BJ (cell line): ENCODE results near the gene TAS2R40. TPM values are rescaled to one million over a fixed set of nuclear protein-coding genes. Genes with fewer than 3 reads are reported as not detected.

Experiments
- CTCF ChIA-PET: fragments of 350-600 bp; formaldehyde crosslinking; extraction: SDS; loops from one replicate; lab custom pipeline; 2021; ENCODE audit warnings: antibody characterized with exemption, inconsistent platforms; lab: Yijun Ruan, JAX
- POLR2A ChIA-PET: fragments of 300-600 bp; sonication (Branson Sonifier 250); formaldehyde crosslinking; extraction: SDS; loops from one replicate; lab custom pipeline; 2021; ENCODE audit warnings: antibody characterized with exemption; lab: Charles Lee
- DNase-seq: peaks from one replicate; pipeline ENCODE4 v3.0.0-alpha.2; 2011; ENCODE audit warnings: low read depth
- H3K27me3 ChIP-seq: 2 replicates; pipeline ENCODE4 v1.6.0; 2011; ENCODE audit warnings: low read length; ENCODE audit not compliant: control insufficient read depth, insufficient read depth
- H3K36me3 ChIP-seq: 2 replicates; pipeline ENCODE4 v1.5.1; 2011; ENCODE audit warnings: low read length; ENCODE audit not compliant: control insufficient read depth, insufficient read depth
- H3K4me3 ChIP-seq: 2 replicates; pipeline ENCODE4 v1.5.1; 2011; ENCODE audit warnings: low read depth, mild to moderate bottlenecking, control low read depth, low read length
- polyA plus RNA-seq: library from polyadenylated mRNA; depleted of rRNA; stranded (reverse); fragments of >200 nt; gene quantifications from 2 replicates; pipeline ENCODE4 v1.2.3, GENCODE V29; 2011
- TF ChIP-seq, protein P1 (sequence below): IDR thresholded peaks from 2 replicates; pipeline ENCODE4 v1.5.1; 2011; ENCODE audit warnings: low read depth, mild to moderate bottlenecking, control low read depth, inconsistent platforms, low read length, moderate library complexity; ENCODE audit not compliant: insufficient read depth

TAS2R40 gene
- polyA plus RNA-seq, 1 experiment: not detected

- peaks cover 1% of the 10 kb centered on the region; the same call in 1 of the 2 replicates for H3K27me3 ChIP-seq
- no peak for DNase-seq
- no peaks in the 10 kb centered on the region for H3K36me3 ChIP-seq
- POLR2A ChIA-PET: no interaction called here
- CTCF ChIA-PET: no interaction called here
- TF ChIP-seq, protein P1, sequence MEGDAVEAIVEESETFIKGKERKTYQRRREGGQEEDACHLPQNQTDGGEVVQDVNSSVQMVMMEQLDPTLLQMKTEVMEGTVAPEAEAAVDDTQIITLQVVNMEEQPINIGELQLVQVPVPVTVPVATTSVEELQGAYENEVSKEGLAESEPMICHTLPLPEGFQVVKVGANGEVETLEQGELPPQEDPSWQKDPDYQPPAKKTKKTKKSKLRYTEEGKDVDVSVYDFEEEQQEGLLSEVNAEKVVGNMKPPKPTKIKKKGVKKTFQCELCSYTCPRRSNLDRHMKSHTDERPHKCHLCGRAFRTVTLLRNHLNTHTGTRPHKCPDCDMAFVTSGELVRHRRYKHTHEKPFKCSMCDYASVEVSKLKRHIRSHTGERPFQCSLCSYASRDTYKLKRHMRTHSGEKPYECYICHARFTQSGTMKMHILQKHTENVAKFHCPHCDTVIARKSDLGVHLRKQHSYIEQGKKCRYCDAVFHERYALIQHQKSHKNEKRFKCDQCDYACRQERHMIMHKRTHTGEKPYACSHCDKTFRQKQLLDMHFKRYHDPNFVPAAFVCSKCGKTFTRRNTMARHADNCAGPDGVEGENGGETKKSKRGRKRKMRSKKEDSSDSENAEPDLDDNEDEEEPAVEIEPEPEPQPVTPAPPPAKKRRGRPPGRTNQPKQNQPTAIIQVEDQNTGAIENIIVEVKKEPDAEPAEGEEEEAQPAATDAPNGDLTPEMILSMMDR: no peak
- H3K4me3 ChIP-seq: no peak overlapping the region
Observed at GRCh38 chr7:143237366-143237765, 15.5 kb downstream of the TAS2R40 start.

DNA sequence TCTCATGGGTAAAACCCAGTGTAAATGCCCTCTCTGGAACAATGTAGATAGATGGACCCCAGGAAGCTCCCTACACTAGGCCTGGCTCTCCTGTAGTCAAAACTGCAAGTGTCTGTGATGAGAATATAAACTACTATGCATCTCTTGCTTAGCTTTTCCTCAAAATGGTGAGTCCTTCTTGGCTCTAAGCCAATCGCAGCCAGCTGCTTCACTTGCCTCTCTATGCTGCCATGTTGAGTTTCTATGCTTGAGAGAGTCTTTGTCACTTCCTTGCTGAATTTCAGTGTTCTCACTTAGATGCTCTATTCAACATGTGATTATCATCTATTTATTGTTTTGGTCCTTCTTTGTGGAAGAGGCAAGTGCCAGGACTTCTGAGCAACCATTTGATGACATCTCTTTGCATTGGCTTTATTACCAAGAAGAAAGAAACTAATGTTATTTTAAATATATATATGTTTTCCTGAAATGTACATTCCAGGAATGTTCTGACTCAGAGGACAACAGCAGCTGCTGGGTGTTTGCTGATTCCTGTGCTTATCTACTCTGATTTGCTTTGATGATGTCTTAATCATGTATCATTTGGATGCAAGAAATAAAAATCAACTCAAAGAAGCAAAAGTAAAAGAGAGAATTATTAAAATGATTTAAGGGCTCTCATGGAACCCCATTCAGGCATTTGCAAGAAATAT, 16.6 kb downstream of the TAS2R40 start:
- TF ChIP-seq, protein P1: no peak
- peaks cover 2% of the 10 kb centered on the region for H3K27me3 ChIP-seq
- DNase-seq: no peak
- CTCF ChIA-PET: interaction anchor here (1.0 to 3.0 kb wide), 4 partner anchors 9 to 142 kb away, joined by 6 to 22 read pairs (median 12); partner anchors contain the start of gene ZYX
- no peaks in the 10 kb centered on the region for H3K36me3 ChIP-seq
- H3K4me3 ChIP-seq: no peak overlapping the region
- POLR2A ChIA-PET: no interaction called here

DNA sequence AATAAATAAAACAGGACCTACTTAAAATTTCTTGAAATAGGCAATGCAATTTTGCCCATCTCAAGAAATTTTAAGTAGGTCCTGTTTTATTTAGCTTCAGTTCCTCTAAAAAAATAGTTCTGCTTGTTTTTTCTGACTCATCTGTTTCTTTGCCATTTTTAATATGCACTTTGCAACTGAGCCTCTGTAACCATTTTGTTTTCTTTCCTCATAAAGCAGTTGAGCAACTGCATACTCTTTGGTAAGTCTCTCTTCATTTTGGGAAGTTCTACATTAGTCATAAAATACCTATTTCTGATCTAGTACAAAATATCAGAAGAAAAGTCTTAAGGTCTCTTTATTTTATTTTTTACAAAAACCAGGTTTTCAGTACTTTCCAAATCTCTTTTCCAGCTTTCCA, 18.0 kb downstream of the TAS2R40 start:
- H3K27me3 ChIP-seq: peaks cover 6% of the 10 kb centered on the region
- peak; percentile 63 for DNase-seq
- ChIA-PET POLR2A (interaction anchor here (0.6 kb wide), 2 partner anchors 680 to 845 kb away, joined by 5 to 19 read pairs; no protein-coding TSS in a partner anchor), CTCF (interaction anchor here (0.6 to 3.0 kb wide), 37 partner anchors 8 to 682 kb away, joined by 3 to 28 read pairs (median 5); partner anchors contain the start of genes CASP2, CLCN1, GSTK1 and TAS2R40)
- TF ChIP-seq, protein P1: no peak
- H3K36me3 ChIP-seq: no peaks in the 10 kb centered on the region
- no peak overlapping the region for H3K4me3 ChIP-seq

- ChIA-PET POLR2A (interaction anchor here (0.6 kb wide), 2 partner anchors 159 to 845 kb away, joined by 3 to 19 read pairs; no protein-coding TSS in a partner anchor), CTCF (interaction anchor here (0.7 to 3.0 kb wide), 44 partner anchors 8 to 260 kb away, joined by 3 to 28 read pairs (median 5); partner anchors contain the start of genes CASP2, CLCN1, GSTK1 and TAS2R40)
- Histone ChIP-seq H3K36me3 (no peaks in the 10 kb centered on the region), H3K27me3 (peaks cover 6% of the 10 kb centered on the region), H3K4me3 (no peak overlapping the region)
- DNase-seq: peak; percentile 78
- TF ChIP-seq, protein P1: peak; percentile 88
Observed at GRCh38 chr7:143240291-143241168, 18.7 kb downstream of the TAS2R40 start.
